H1 (cell line): ENCODE measurements around the gene PRPF38A. TPM values are rescaled to one million over a fixed set of nuclear protein-coding genes. Genes with fewer than 3 reads are reported as not detected.
"Not testable (repeated sequence)": the region's sequence is repeated elsewhere in the genome, so short reads cannot be mapped to it uniquely, and the experiment has no call there.

Experiments used
- CTCF ChIA-PET: fragments of 300-600 bp; sonication (Branson Sonifier 250); formaldehyde crosslinking; loops from one replicate; lab custom pipeline; 2021; ENCODE audit not compliant: partially characterized antibody; lab: Charles Lee
- POLR2A ChIA-PET: fragments of 300-600 bp; sonication (Branson Sonifier 250); formaldehyde crosslinking; loops from one replicate; lab custom pipeline; 2021; ENCODE audit warnings: inconsistent platforms; ENCODE audit not compliant: partially characterized antibody; lab: Charles Lee
- DNase-seq, 2 experiments: peaks; one replicate each; pipeline versions ENCODE4 v3.0.0 to v3.0.0-alpha.2; 2010 to 2022; ENCODE audit warnings: low spot score in 2 of 2, low read depth in 1 of 2, mixed read lengths in 1 of 2
- FAIRE-seq: peaks from 2 replicates; lab custom pipeline; 2011; peaks lifted over from hg19 to GRCh38; lab: Jason Lieb, UNC
- H2AFZ ChIP-seq: 2 replicates; pipeline ENCODE4 v1.8.1; 2012; ENCODE audit warnings: low read length, inconsistent platforms
- H2AK5ac ChIP-seq: 2 replicates; pipeline ENCODE4 v1.6.1; 2013; ENCODE audit warnings: low read depth, low read length
- H2BK120ac ChIP-seq: replicated peaks from 2 replicates; pipeline ENCODE3; 2013; ENCODE audit warnings: low read depth, low read length, inconsistent platforms
- H2BK12ac ChIP-seq: 2 replicates; pipeline ENCODE4 v1.6.1; 2013; ENCODE audit warnings: low read depth, low read length
- H2BK15ac ChIP-seq: 2 replicates; pipeline ENCODE4 v1.6.1; 2013; ENCODE audit warnings: low read length
- H2BK20ac ChIP-seq: 2 replicates; pipeline ENCODE4 v1.6.1; 2013; ENCODE audit warnings: low read length
- H2BK5ac ChIP-seq: 2 replicates; pipeline ENCODE4 v1.6.1; 2013; ENCODE audit warnings: low read depth, low read length
- H3K14ac ChIP-seq: 2 replicates; pipeline ENCODE4 v1.6.1; 2013; ENCODE audit warnings: inconsistent platforms; ENCODE audit not compliant: insufficient read length
- H3K18ac ChIP-seq: 2 replicates; pipeline ENCODE4 v1.6.1; 2013; ENCODE audit warnings: low read length; ENCODE audit errors: extremely low read depth
- H3K23ac ChIP-seq: 2 replicates; pipeline ENCODE4 v1.6.1; 2013; ENCODE audit warnings: inconsistent platforms; ENCODE audit not compliant: insufficient read length
- H3K23me2 ChIP-seq: 2 replicates; pipeline ENCODE4 v1.6.1; 2013; ENCODE audit warnings: low read depth, low read length
- H3K27ac ChIP-seq: 2 replicates; pipeline ENCODE4 v1.6.1; 2011; ENCODE audit warnings: low read depth, low read length, inconsistent platforms
- H3K27me3 ChIP-seq, 4 experiments: replicated peaks in 1 of 4; 1 replicate in 1 of 4; 2 replicates in 3 of 4; pipeline versions ENCODE4 v1.6.1 to v1.8.1; 2011 to 2013; ENCODE audit warnings: low read length in 3 of 4, mild to moderate bottlenecking in 3 of 4, inconsistent platforms in 2 of 4, mixed read lengths in 2 of 4, moderate library complexity in 1 of 4; ENCODE audit not compliant: control insufficient read depth in 3 of 4, insufficient read depth in 3 of 4; ENCODE audit errors: extremely low read depth in 1 of 4
- H3K36me3 ChIP-seq, 4 experiments: 2 replicates each; pipeline versions ENCODE4 v1.6.1 to v1.8.1; 2011 to 2013; ENCODE audit warnings: mild to moderate bottlenecking in 4 of 4, low read length in 3 of 4, moderate library complexity in 2 of 4, control low read depth in 1 of 4, inconsistent platforms in 1 of 4; ENCODE audit not compliant: insufficient read depth in 4 of 4, control insufficient read depth in 2 of 4
- H3K4ac ChIP-seq: replicated peaks from 2 replicates; pipeline ENCODE3; 2013; ENCODE audit warnings: low read length, low read depth, mixed read lengths, inconsistent platforms; ENCODE audit not compliant: insufficient read length
- H3K4me1 ChIP-seq, 4 experiments: replicated peaks in 1 of 4; 1 replicate in 1 of 4; 2 replicates in 3 of 4; pipeline versions ENCODE4 v1.6.1 to v1.8.1; 2011 to 2013; ENCODE audit warnings: low read length in 3 of 4, inconsistent platforms in 2 of 4, mixed read lengths in 1 of 4; ENCODE audit not compliant: insufficient read depth in 4 of 4, control insufficient read depth in 3 of 4
- H3K4me2 ChIP-seq, 2 experiments: 2 replicates each; pipeline versions ENCODE4 v1.6.1 to v1.8.1; 2011 to 2013; ENCODE audit warnings: low read depth in 2 of 2, low read length in 2 of 2, control low read depth in 1 of 2, inconsistent platforms in 1 of 2, mild to moderate bottlenecking in 1 of 2; ENCODE audit not compliant: insufficient read depth in 1 of 2
- H3K4me3 ChIP-seq, 4 experiments: fragments of 200-600, 300-600 bp in 1 of 4; sonication (generic), shearing (Covaris generic), sonication (Bioruptor Twin) in 1 of 4; 2 replicates each; pipeline versions ENCODE4 v1.5.1 to v1.8.1; 2011 to 2016; ENCODE audit warnings: low read length in 4 of 4, low read depth in 3 of 4, control low read depth in 2 of 4, inconsistent platforms in 2 of 4, mild to moderate bottlenecking in 2 of 4, mixed read lengths in 1 of 4, moderate library complexity in 1 of 4; ENCODE audit not compliant: insufficient read depth in 2 of 4; ENCODE audit errors: extremely low read depth in 1 of 4
- H3K56ac ChIP-seq: replicated peaks from 2 replicates; pipeline ENCODE3; 2013; ENCODE audit warnings: low read depth, mild to moderate bottlenecking, mixed read lengths, low read length, inconsistent platforms; ENCODE audit not compliant: insufficient read length
- H3K79me1 ChIP-seq: 2 replicates; pipeline ENCODE4 v1.6.1; 2013; ENCODE audit warnings: low read depth, low read length, control low read depth
- H3K79me2 ChIP-seq, 2 experiments: 2 replicates each; pipeline versions ENCODE4 v1.6.1 to v1.8.1; 2012 to 2013; ENCODE audit warnings: low read length in 2 of 2, mild to moderate bottlenecking in 2 of 2, inconsistent platforms in 1 of 2; ENCODE audit not compliant: insufficient read depth in 2 of 2, control insufficient read depth in 1 of 2
- H3K9ac ChIP-seq, 4 experiments: replicated peaks in 1 of 4; 1 replicate in 1 of 4; 2 replicates in 3 of 4; pipeline versions ENCODE4 v1.6.1 to v1.8.1; 2011 to 2013; ENCODE audit warnings: low read depth in 3 of 4, low read length in 3 of 4, control low read depth in 2 of 4, mild to moderate bottlenecking in 2 of 4, moderate library complexity in 2 of 4, inconsistent platforms in 1 of 4; ENCODE audit errors: extremely low read depth in 1 of 4
- H3K9me3 ChIP-seq, 2 experiments: 2 replicates each; pipeline versions ENCODE4 v1.6.1 to v1.8.1; 2012 to 2013; ENCODE audit warnings: mild to moderate bottlenecking in 2 of 2, moderate library complexity in 2 of 2, control low read depth in 1 of 2, inconsistent platforms in 1 of 2, low read depth in 1 of 2, low read length in 1 of 2, mixed read lengths in 1 of 2; ENCODE audit not compliant: insufficient read depth in 2 of 2
- H4K20me1 ChIP-seq, 2 experiments: replicated peaks in 1 of 2; 2 replicates each; pipeline versions ENCODE3 to v1.8.1; 2011 to 2013; ENCODE audit warnings: inconsistent platforms in 2 of 2, low read length in 2 of 2, mild to moderate bottlenecking in 1 of 2; ENCODE audit not compliant: insufficient read depth in 2 of 2, control insufficient read depth in 1 of 2
- H4K5ac ChIP-seq: 2 replicates; pipeline ENCODE4 v1.6.1; 2013; ENCODE audit warnings: low read length, low read depth, mixed read lengths, inconsistent platforms; ENCODE audit not compliant: insufficient read length
- H4K8ac ChIP-seq: 2 replicates; pipeline ENCODE4 v1.8.0; 2013; ENCODE audit warnings: mild to moderate bottlenecking, moderate library complexity, low read length, inconsistent platforms; ENCODE audit not compliant: insufficient read depth; ENCODE audit errors: extremely low read depth
- H4K91ac ChIP-seq: replicated peaks from 2 replicates; pipeline ENCODE3; 2013; ENCODE audit warnings: low read length, mixed read lengths, inconsistent platforms; ENCODE audit not compliant: insufficient read length
- WGBS, 2 experiments: shearing (Covaris generic) in 1 of 2; methylation state at CpG; one replicate each; pipeline versions ENCODE4 v1.1.6 to v1.1.7; 2013 to 2015; ENCODE audit warnings: low lambda C conversion rate in 2 of 2, mixed read lengths in 2 of 2, inconsistent platforms in 1 of 2, low coverage in 1 of 2, missing lambda C conversion rate in 1 of 2; ENCODE audit not compliant: insufficient replicate concordance in 2 of 2, insufficient coverage in 1 of 2, insufficient read length in 1 of 2; ENCODE audit errors: extremely low coverage in 1 of 2, missing lambda C conversion rate in 1 of 2; 5-methylcytosine and 5-hydroxymethylcytosine counted together
- polyA plus RNA-seq, 7 experiments: library from polyadenylated mRNA; depleted of rRNA in 3 of 7; stranded (reverse) in 5 of 7; unstranded in 2 of 7; fragments of >200 nt in 5 of 7; fragments of 200-250 nt in 2 of 7; gene quantifications; 1 replicate in 5 of 7; 2 replicates in 1 of 7; 4 replicates in 1 of 7; pipeline versions ENCODE4 v1.2.1 to v1.2.3, GENCODE V29; 2011 to 2013; ENCODE audit warnings: missing spikeins in 2 of 7, mixed read lengths in 2 of 7
- total RNA-seq: library from RNA; stranded (reverse); fragmentation: NEBNext Ultra II Directional; extraction: Animal tissue kit (Norgen Biotek cat#: 25700); gene quantifications from 2 replicates; pipeline ENCODE4 v1.2.1, GENCODE V29; 2021

PRPF38A gene
- total and polyA plus RNA-seq, 2 of the 8 experiments (the other 6 are each of a cell fraction or from before 2014, with no cell fraction given): 25.6 to 76.2 TPM

DNA sequence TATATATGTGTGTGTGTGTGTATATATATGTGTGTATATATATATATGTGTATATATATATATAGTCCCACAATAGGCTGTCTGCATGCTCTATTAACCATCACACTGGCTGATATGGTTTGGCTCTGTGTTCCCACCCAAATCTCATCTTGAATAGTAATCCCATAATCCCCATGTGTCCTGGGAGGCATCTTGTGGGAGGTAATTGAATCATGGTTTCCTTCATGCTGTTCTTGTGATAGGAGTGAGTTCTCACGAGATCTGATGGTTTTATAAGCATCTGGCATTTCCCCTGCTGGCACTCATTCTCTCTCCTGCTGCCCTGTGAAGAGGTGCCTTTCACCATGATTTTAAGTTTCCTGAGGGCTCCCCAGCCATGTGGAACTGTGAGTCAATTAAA lies 34.6 kb upstream of the PRPF38A start:
- ChIA-PET CTCF (interaction anchor here (0.9 kb wide), 1 partner anchor 243 kb away, joined by 3 read pairs; no protein-coding TSS in a partner anchor), POLR2A (interaction anchor here (2.0 to 4.0 kb wide), 2 partner anchors 21 to 34 kb away, joined by 5 to 46 read pairs; partner anchors contain the start of genes ORC1 and PRPF38A)
- H3K14ac ChIP-seq: not testable (repeated sequence)

More for the DNA sequence above, 34.6 kb upstream of the PRPF38A start:
- not testable (repeated sequence) for H3K23ac ChIP-seq, H2BK12ac ChIP-seq, H2AFZ ChIP-seq, H2AK5ac ChIP-seq, H3K18ac ChIP-seq, H3K79me1 ChIP-seq, H4K5ac ChIP-seq, FAIRE-seq, H3K27me3 ChIP-seq, H2BK120ac ChIP-seq, H2BK5ac ChIP-seq, H4K91ac ChIP-seq, DNase-seq, H3K4me1 ChIP-seq, H3K4ac ChIP-seq, H3K79me2 ChIP-seq, H3K27ac ChIP-seq, H3K9me3 ChIP-seq, H3K4me3 ChIP-seq, H3K4me2 ChIP-seq, H3K9ac ChIP-seq, H2BK15ac ChIP-seq, H4K8ac ChIP-seq, H2BK20ac ChIP-seq, H4K20me1 ChIP-seq, H3K56ac ChIP-seq
- peaks cover 10 to 24% (median 18%) of the 10 kb centered on the region in 4 experiments for H3K36me3 ChIP-seq
- WGBS, 2 experiments: 83% methylated on average over 1 of the region's 1 CpG; no CpG with 5 or more reads in 1 of the 2 experiments
- H3K23me2 ChIP-seq: peaks cover 11% of the 10 kb centered on the region
